WERI-Rb-1 (cell line): ENCODE results near the gene FOXP3.

Experiments
- DNase-seq: peaks from one replicate; pipeline ENCODE4 v3.0.0-alpha.2; 2020
- H3K27ac ChIP-seq: fragments of 250-450 bp; sonication (Bioruptor Pico); 2 replicates; pipeline ENCODE4 v1.5.1; 2020; ENCODE audit warnings: mild to moderate bottlenecking, moderate library complexity
- H3K27me3 ChIP-seq: fragments of 250-450 bp; sonication (Bioruptor Pico); 2 replicates; pipeline ENCODE4 v1.5.1; 2021; ENCODE audit warnings: mild to moderate bottlenecking, low read depth, moderate library complexity; ENCODE audit not compliant: insufficient read depth, severe bottlenecking
- H3K36me3 ChIP-seq: fragments of 250-450 bp; sonication (Bioruptor Pico); 2 replicates; pipeline ENCODE4 v1.5.1; 2020; ENCODE audit warnings: mild to moderate bottlenecking, moderate library complexity
- H3K4me3 ChIP-seq: 2 replicates; pipeline ENCODE4 v1.5.1; 2011; ENCODE audit warnings: low read depth, mild to moderate bottlenecking, control low read depth, low read length
- H3K9me3 ChIP-seq: fragments of 250-450 bp; sonication (Bioruptor Pico); 2 replicates; pipeline ENCODE4 v1.5.1; 2021; ENCODE audit warnings: mild to moderate bottlenecking, moderate library complexity; ENCODE audit not compliant: severe bottlenecking
- TF ChIP-seq, protein P1 (sequence below): IDR thresholded peaks from 2 replicates; pipeline ENCODE4 v1.5.1; 2011; ENCODE audit warnings: low read depth, mild to moderate bottlenecking, control low read depth, inconsistent platforms, low read length

FOXP3 gene

DNA sequence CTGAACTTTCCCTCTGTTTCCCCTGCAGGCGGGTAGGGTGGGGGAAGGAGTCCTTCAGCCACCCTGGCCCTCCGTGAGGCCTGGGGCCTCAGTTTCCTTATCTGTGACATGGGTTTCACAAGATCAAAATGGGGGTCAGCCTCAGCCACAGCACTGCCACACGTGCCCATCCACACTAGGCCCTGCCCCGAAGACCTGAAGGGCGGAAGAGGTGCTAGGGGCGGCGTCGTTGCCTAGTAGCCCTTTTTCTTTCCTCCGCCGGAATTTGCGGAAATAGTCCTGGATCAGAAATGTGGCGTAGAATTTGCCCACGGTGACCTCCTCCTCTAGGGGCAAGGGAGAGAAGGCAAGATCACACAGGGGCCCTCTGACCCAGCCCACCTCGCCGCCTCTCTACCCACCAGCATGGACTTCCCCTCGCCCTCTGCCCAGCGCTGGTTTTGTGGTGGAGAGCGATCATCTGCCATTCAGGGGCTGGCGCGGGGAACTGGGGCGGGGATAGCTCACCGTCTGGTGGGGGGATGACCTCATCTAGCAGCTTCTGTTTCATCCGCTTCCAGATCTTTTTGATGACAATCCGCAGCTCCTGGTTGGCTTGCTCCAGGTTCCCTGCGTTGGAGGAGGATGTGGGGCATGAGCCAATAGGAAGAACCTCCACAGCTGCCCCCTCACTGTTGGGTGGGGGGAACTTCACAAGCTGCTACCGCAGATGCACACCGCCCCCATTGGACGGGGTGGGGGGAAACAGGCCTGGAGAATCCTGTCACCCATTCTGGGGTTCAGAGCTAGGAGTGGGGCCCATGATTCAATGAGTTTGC lies 54.9 kb downstream of the FOXP3 start:
- no peak overlapping the region for H3K4me3 ChIP-seq
- H3K27ac ChIP-seq, result no peak overlapping the region
- H3K27me3 ChIP-seq, result peaks cover 7% of the 10 kb centered on the region
- no peaks in the 10 kb centered on the region for H3K9me3 ChIP-seq
- H3K36me3 ChIP-seq, result peaks cover 39% of the 10 kb centered on the region
- peak; percentile 41 for DNase-seq
- TF ChIP-seq, protein P1, sequence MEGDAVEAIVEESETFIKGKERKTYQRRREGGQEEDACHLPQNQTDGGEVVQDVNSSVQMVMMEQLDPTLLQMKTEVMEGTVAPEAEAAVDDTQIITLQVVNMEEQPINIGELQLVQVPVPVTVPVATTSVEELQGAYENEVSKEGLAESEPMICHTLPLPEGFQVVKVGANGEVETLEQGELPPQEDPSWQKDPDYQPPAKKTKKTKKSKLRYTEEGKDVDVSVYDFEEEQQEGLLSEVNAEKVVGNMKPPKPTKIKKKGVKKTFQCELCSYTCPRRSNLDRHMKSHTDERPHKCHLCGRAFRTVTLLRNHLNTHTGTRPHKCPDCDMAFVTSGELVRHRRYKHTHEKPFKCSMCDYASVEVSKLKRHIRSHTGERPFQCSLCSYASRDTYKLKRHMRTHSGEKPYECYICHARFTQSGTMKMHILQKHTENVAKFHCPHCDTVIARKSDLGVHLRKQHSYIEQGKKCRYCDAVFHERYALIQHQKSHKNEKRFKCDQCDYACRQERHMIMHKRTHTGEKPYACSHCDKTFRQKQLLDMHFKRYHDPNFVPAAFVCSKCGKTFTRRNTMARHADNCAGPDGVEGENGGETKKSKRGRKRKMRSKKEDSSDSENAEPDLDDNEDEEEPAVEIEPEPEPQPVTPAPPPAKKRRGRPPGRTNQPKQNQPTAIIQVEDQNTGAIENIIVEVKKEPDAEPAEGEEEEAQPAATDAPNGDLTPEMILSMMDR, result no peak

DNA sequence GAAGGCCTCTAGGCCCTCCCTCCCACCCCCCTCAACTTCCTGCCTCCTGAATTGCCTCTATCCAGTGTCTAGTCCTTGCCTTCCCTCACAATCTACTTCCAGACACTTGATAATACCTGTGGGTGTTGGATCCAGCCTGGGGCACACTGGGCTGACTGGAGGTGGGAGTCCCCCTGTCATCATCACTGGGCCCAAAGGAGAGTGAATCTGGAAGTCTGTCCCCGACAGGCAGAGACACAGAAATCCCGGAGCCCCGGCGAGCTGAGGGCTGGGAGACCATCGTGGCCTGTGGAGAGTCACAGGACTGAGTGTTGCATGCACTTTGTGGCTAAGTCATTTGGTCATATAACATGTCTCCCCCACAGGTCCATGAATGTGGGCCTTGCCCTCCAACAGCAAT lies 56.1 kb downstream of the FOXP3 start:
- Histone ChIP-seq H3K27me3 (peaks cover 7% of the 10 kb centered on the region), H3K27ac (no peak overlapping the region), H3K36me3 (peaks cover 31% of the 10 kb centered on the region), H3K9me3 (no peaks in the 10 kb centered on the region), H3K4me3 (no peak overlapping the region)
- DNase-seq, result no peak
- TF ChIP-seq, protein P1, result no peak

DNA sequence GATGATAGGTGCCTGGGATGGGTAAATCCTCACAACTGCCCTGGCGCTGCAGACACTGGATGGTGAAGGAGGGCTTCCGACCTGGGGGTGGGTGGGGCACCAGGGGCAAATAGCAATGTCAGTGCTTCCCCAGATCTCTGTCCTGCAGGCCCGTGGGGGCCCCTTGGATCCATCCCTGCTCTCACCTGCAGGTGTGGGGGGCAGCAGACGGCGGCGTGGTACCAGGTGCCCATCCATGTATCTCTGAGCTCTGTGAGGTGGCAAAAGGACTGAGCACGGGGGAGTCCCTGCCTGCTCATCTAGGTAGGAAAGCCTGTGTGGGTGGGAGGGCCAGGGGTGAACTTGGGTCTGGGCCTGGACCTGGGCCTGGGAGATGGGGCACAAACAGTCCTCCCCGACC lies 58.0 kb downstream of the FOXP3 start:
- Histone ChIP-seq H3K9me3 (no peaks in the 10 kb centered on the region), H3K36me3 (peaks cover 15% of the 10 kb centered on the region), H3K4me3 (no peak overlapping the region)

DNA sequence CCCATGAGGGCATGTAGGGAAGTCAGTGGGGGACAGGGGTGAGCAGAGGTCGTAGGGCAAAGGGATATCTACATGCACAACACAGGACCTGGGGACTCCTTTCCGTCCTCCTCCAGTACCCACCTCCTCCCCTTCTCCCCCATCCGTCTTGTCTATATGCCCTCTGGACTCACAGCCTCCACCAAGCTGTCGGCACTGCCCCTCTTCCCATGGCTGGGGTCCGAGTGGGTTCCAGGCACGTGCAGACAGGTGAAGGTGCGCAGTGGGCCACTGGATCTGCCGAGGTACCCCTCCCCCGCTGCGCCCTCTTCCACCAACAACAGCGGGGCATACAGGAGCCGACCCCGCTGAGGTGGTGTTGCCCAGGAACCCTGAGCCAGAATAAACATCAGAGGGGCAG lies 59.1 kb downstream of the FOXP3 start:
- no peak for DNase-seq
- Histone ChIP-seq H3K27me3 (peaks cover 7% of the 10 kb centered on the region), H3K9me3 (no peaks in the 10 kb centered on the region), H3K27ac (no peak overlapping the region), H3K36me3 (peaks cover 8% of the 10 kb centered on the region), H3K4me3 (no peak overlapping the region)
- TF ChIP-seq, protein P1, result no peak

More for the DNA sequence above, 58.0 kb downstream of the FOXP3 start:
- no peak for DNase-seq
- Histone ChIP-seq H3K27ac (no peak overlapping the region), H3K27me3 (peaks cover 7% of the 10 kb centered on the region)
- TF ChIP-seq, protein P1, result no peak

DNA sequence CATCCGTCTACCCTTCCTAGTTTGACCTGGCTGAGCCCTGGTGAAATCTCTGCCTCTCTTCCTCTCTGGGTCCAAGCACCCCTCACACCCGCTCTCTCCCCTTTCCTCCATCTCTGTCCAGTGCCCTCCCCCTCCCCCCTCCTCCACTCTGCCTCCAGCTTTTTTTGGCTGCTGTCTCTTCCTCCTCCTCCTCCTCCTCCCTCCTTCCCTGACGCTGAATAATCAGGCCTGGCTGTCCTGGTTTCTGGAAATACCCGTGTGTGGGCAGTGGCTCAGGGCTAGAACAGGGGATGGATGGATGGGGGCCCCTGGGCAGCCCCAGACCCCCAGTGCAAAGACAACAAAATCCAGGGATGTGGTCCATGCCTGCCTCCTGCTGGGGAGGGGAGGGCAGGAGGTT lies 59.8 kb downstream of the FOXP3 start:
- H3K36me3 ChIP-seq, result peaks cover 10% of the 10 kb centered on the region
- TF ChIP-seq, protein P1, result no peak
- no peak overlapping the region for H3K27ac ChIP-seq
- peaks cover 5% of the 10 kb centered on the region for H3K27me3 ChIP-seq
- no peak overlapping the region for H3K4me3 ChIP-seq
- no peak for DNase-seq
- H3K9me3 ChIP-seq, result no peaks in the 10 kb centered on the region

DNA sequence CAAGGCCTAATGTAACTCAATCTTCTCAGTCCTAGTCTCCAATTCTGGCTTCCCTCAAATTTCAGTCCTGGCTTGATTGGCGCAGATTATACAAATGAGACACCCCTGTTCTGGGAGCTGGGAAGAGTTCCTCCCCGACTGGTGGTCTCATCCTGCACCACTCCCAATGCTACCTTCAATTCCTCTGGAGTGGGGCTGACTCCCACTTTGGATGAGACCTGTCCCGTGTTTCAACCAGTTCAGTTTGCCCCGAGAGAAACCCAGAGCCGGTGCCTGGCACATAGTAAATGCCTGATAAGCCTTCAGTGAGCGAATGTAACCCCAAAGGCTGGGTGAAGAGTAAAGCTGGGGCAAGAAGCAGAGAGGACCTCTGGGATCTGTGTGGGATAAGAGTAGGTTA lies 60.5 kb downstream of the FOXP3 start:
- TF ChIP-seq, protein P1, result no peak
- Histone ChIP-seq H3K4me3 (no peak overlapping the region), H3K36me3 (peaks cover 9% of the 10 kb centered on the region), H3K27me3 (no peaks in the 10 kb centered on the region), H3K27ac (no peak overlapping the region), H3K9me3 (no peaks in the 10 kb centered on the region)
- no peak for DNase-seq
